ENCODE results near the gene MOCS1.

Gene MOCS1

GRCh38 chr6:39950125-39950720 lies 16.0 kb upstream of the MOCS1 start:
- no peak overlapping the region for H3K4me3 ChIP-seq (ENCODE audit: low read depth, low read length)
- no peak for TF ChIP-seq CTCF (IDR thresholded peaks at IDR 0.05; ENCODE audit: low read depth, low read length, missing control alignments)
- no peak for DNase-seq (ENCODE audit: low read depth)

- no peak for DNase-seq (ENCODE audit: low read depth)
- no peak for TF ChIP-seq CTCF (IDR thresholded peaks at IDR 0.05; ENCODE audit: low read depth, low read length, missing control alignments)
- H3K4me3 ChIP-seq (ENCODE audit: low read depth, low read length) = no peak overlapping the region
Observed at GRCh38 chr6:39948199-39948791, 14.0 kb upstream of the MOCS1 start.

- no peak for TF ChIP-seq CTCF (IDR thresholded peaks at IDR 0.05; ENCODE audit: low read depth, low read length, missing control alignments)
- DNase-seq (ENCODE audit: low read depth) = no peak
- no peak overlapping the region for H3K4me3 ChIP-seq (ENCODE audit: low read depth, low read length)
Observed at GRCh38 chr6:39947611-39948068, 13.4 kb upstream of the MOCS1 start.

- TF ChIP-seq CTCF (IDR thresholded peaks at IDR 0.05; ENCODE audit: low read depth, low read length, missing control alignments) = no peak
- DNase-seq (ENCODE audit: low read depth) = no peak
- no peak overlapping the region for H3K4me3 ChIP-seq (ENCODE audit: low read depth, low read length)
Observed at GRCh38 chr6:39945626-39946025, 11.4 kb upstream of the MOCS1 start.

GRCh38 chr6:39942903-39943580 lies 8.8 kb upstream of the MOCS1 start:
- no peak for TF ChIP-seq CTCF (IDR thresholded peaks at IDR 0.05; ENCODE audit: low read depth, low read length, missing control alignments)
- H3K4me3 ChIP-seq (ENCODE audit: low read depth, low read length) = no peak overlapping the region
- DNase-seq (ENCODE audit: low read depth) = no peak

- DNase-seq (ENCODE audit: low read depth) = no peak
- no peak for TF ChIP-seq CTCF (IDR thresholded peaks at IDR 0.05; ENCODE audit: low read depth, low read length, missing control alignments)
- no peak overlapping the region for H3K4me3 ChIP-seq (ENCODE audit: low read depth, low read length)
Observed at GRCh38 chr6:39941820-39942219, 7.6 kb upstream of the MOCS1 start.

Data from GM12864 (cell line).